ENCODE results near the gene ZBTB46.
"Not testable (repeated sequence)": the region's sequence is repeated elsewhere in the genome, so short reads cannot be mapped to it uniquely, and the experiment has no call there.

The ZBTB46 gene

DNA sequence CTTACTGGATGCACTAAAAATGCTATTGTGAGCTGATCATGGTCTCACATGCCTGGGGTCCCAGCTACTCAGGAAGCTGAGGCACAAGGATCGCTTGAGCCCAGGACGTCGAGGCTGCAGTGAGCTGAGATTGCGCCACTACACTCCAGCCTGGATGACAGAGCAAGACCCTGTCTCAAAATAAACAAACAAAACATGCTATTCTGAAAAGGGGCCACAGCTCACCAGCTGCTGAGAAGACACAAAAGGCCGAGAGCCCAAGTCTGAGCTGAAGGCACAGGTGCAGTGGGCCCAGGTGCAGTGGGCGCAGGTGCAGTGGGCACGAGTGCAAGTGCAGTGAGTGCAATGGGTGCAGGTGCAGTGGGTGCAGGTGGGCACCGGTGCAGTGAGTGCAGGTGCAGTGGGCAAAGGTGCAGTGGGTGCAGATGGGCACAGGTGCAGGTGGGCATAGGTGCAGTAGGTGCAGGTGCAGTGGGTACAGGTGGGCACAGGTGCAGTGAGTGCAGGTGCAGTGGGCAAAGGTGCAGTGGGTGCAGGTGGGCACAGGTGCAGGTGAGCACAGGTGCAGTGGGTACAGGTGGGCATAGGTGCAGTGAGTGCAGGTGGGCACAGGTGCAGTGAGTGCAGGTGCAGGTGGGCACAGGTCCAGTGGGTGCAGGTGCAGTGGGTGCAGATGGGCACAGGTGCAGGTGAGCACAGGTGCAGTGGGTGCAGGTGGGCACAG lies 16.0 kb downstream of the ZBTB46 start:
- DNase-seq (ENCODE audit: low spot score) = no peak

DNA sequence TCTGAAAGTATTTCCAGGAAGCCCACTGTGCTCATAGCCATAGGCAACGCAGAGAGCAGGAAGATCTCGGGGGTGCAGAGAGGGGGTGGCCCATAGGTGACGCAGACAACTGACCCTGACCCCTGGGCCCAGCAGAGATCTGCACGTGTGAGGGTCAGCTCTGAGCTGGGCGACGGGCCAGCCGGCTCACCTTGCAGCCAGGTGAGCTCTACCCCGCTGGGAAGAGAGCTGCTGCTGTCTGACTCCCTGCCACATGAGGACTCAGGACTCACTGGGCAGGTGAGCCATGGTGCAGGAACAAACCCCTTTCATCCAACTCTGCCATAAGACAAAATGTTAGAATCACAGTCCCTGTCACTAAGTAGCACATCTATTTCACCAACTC lies 19.6 kb downstream of the ZBTB46 start:
- no peak for DNase-seq (ENCODE audit: low spot score)

GRCh38 chr20:63810730-63811490 lies 20.2 kb downstream of the ZBTB46 start:
- peak; percentile 35 for DNase-seq (ENCODE audit: low spot score)

DNA sequence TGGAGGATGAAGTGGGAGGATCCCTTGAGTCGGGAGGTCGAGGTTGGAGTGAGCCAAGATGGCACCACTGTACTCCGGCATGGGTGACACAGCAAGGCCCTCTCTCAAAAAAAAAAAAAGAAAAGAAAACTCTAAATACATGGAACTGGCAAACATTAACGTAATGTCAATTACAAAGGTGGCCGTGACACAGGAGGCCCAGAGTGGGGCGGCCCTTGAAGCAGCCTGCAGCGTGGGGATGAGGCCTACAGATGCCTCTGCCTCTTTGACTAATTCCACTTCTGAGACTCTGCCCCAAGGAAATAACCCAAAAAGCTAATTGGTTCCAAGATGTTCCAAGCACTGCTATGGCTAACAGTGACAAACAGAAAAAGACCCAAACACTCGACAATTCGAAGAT lies 21.2 kb downstream of the ZBTB46 start:
- DNase-seq (ENCODE audit: low spot score) = no peak

- no peak for DNase-seq (ENCODE audit: low spot score)
Measured at GRCh38 chr20:63808964-63809674, 21.9 kb downstream of the ZBTB46 start.

DNA sequence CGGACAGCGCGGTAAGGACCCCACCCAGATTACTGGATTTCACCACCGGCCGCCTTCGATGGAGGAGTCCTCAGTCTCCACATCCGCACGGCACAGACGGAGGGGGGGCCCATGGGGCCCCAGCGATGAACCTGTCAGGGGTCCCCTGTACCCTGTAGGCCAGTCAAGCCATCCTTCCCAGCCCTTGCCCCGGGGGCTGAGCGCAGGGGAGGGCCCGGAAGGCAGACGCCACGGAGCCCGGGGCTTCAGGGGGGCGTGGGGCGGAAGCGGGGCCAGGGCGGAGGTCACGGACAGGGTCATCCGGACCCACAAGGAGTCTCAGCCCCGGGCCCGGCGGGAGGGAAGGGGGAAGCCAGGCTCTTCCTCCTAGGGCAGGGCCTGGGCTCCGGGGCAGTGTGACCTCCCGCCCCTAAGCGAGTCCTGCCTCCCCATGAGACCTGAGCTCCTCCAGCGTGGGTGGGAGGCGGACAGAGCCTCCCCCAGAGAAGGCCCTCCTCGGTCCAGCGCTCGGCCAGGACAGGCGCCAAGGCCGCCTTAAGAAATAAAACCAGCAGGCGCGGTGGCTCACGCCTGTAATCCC lies 22.8 kb downstream of the ZBTB46 start:
- DNase-seq (ENCODE audit: low spot score) = no peak

GRCh38 chr20:63807654-63808053 lies 23.4 kb downstream of the ZBTB46 start:
- DNase-seq (ENCODE audit: low spot score) = no peak

DNA sequence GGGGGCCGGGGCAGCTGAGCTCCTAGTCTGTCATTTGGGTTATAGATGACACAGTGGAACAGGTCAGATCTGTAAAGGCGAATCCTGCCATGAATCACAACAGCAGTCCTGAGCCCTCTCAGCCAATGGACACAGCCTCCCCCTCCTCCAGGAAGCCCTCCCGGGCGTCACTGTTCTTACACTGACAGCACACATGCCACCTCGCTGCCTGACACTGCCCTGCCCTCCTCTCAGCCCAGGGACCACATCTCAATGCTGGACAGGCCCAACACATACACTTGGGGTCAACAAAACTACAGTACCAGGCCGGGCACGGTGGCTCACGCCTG lies 26.8 kb downstream of the ZBTB46 start:
- no peak for DNase-seq (ENCODE audit: low spot score)

DNA sequence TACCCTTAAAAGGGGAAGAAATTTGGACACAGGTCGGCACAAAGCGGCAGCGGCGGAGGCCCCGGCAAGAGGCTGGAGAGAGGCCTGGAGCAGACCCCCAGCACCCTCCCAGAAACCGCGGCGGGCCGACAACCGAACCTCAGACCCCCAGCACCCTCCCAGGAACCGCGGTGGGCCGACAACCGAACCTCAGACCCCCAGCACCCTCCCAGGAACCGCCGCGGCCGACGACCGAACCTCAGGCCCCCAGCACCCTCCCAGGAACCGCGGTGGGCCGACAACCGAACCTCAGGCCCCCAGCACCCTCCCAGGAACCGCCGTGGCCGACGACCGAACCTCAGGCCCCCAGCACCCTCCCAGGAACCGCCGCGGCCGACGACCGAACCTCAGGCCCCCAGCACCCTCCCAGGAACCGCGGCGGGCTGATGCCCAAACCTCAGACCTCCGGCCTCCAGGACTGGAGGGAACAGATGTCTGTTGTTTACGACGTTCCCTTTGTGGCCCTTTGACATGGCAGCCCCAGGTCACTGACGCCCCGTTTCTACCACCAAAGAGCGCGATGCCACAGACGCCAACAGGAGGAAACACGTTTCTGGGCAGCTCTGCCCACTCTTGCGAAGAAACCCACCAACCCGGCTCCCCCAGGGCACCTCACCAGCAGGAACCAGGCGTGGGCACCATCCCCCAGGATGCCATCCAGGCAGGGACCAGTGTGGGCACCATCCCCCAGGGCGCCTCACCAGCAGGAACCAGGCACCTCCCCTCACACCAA lies 28.4 kb downstream of the ZBTB46 start:
- DNase-seq (ENCODE audit: low spot score) = no peak

DNA sequence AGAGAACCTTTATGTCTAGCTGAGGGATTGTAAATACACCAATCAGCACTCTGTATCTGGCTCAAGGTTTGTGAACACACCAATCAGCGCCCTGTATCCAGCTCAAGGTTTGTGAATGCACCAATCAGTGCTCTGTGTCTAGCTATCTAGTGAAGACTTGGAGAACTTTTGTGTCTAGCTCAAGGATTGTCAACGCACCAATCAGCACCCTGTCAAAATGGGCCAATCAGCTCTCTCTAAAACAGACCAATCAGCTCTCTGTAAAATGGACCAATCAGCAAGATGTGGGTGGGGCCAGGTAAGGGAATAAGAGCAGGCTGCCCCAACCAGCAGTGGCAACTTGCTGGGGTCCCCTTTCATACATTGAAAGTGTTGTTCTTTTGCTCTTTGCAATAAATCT lies 29.9 kb downstream of the ZBTB46 start:
- not testable (repeated sequence) for DNase-seq (ENCODE audit: low spot score)

DNA sequence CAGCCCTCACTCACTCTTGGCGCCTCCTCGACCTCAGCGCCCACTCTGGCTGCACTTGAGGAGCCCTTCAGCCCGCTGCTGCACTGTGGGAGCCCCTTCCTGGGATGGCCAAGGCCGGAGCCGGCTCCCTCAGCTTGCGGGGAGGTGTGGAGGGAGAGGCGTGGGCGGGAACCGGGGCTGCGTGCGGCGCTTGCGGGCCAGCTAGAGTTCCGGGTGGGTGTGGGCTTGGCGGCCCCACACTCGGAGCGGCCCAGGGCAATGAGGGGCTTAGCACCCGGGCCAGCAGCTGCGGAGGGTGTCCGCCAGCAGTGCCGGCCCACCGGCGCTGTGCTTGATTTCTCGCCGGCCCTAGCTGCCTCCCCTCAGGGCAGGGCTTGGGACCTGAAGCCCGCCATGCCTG lies 30.7 kb downstream of the ZBTB46 start:
- not testable (repeated sequence) for DNase-seq (ENCODE audit: low spot score)

DNA sequence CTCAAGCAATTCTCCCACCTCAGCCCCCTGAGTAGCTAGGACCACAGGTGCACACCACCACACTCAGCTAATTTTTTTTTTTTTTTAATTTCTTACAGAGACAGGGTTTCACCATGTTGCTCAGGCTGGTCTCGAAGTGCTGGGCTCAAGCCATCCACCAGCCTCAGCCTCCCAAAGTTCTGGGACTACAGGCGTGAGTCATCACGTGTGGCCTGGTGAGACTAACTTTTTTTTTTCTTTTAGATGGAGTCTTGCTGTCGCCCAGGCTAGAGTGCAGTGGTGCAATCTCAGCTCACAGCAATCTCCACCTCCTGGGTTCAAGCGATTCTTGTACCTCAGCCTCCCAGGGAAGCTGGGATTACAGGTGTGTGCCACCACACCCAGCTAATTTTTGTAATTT lies 31.9 kb downstream of the ZBTB46 start:
- not testable (repeated sequence) for DNase-seq (ENCODE audit: low spot score)

GRCh38 chr20:63797175-63797574 lies 33.9 kb downstream of the ZBTB46 start:
- DNase-seq (ENCODE audit: low spot score) = not testable (repeated sequence)

GRCh38 chr20:63795178-63795830 lies 35.8 kb downstream of the ZBTB46 start:
- no peak for DNase-seq (ENCODE audit: low spot score)

- no peak for DNase-seq (ENCODE audit: low spot score)
Measured at GRCh38 chr20:63794614-63795013, 36.5 kb downstream of the ZBTB46 start.

GRCh38 chr20:63792866-63793265 lies 38.2 kb downstream of the ZBTB46 start:
- DNase-seq (ENCODE audit: low spot score) = no peak

GRCh38 chr20:63791497-63792156 lies 39.4 kb downstream of the ZBTB46 start:
- DNase-seq (ENCODE audit: low spot score) = no peak

- no peak for DNase-seq (ENCODE audit: low spot score)
Measured at GRCh38 chr20:63790572-63791168, 40.4 kb downstream of the ZBTB46 start.

DNA sequence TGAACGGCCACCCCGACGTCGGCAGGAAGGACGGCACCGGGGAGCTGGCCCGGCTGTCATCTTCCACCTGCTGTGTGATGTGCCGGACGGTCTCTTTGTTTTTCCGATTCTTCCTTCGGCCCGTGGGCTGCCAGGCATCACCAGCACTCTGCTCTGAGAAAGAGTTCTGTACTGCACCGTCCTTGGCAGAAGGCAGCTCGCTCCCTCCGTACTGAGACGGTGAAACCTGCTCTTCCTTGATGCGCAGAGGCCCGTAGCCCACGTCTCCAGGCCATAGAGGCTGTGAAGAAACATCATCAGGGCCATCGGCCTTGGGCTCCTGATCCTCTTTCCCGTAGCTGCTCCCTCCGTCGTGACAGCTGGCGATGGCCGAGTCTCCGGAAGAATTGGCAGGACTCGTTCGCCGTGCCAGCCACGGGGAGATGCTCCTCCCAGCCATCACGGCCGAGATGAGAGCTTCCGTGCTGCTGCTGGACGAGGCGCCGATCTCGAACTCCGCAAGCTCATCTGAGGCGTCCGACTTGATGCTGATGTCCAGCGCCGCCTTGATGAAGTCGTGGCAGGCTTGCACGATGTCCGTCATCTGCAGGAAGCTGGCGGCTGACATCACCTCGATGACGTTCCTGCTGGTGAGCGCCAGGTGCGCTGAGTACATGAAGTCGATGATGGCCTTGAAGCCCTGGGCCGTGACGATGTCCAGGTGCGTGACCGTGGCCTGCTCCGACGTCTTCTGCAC lies 41.1 kb downstream of the ZBTB46 start:
- DNase-seq (ENCODE audit: low spot score) = no peak

GRCh38 chr20:63787749-63788148 lies 43.3 kb downstream of the ZBTB46 start:
- no peak for DNase-seq (ENCODE audit: low spot score)

Measured in GM03348 (cell line).